K562 (cell line): ENCODE measurements around the gene LMLN. TPM values are rescaled to one million over a fixed set of nuclear protein-coding genes. Genes with fewer than 3 reads are reported as not detected.

Experiments
- CREM ChIP-seq: IDR thresholded peaks from 2 replicates; pipeline ENCODE4 v1.6.1; 2014; ENCODE audit warnings: antibody characterized with exemption, low read depth
- E2F3 ChIP-seq: fragments of 250-450 bp; sonication (Bioruptor Pico); IDR thresholded peaks from 2 replicates; pipeline ENCODE4 v1.4.0; 2020; ENCODE audit warnings: mild to moderate bottlenecking
- EP300 ChIP-seq: IDR thresholded peaks from 2 replicates; pipeline ENCODE4 v1.6.1; 2012; ENCODE audit warnings: low read length, improper control_type of control experiment
- EWSR1 ChIP-seq: fragments of 450-650 bp; IDR thresholded peaks from 2 replicates; pipeline ENCODE4 v1.6.1; 2018; ENCODE audit warnings: borderline replicate concordance, mild to moderate bottlenecking, low read depth, moderate library complexity; ENCODE audit not compliant: partially characterized antibody
- FOXK2 ChIP-seq, 2 experiments: fragments of 450-650 bp; IDR thresholded peaks in 1 of 2; conservative IDR thresholded peaks in 1 of 2; 2 replicates each; pipeline ENCODE4 v1.6.1; 2016; ENCODE audit warnings: low read depth in 2 of 2, mild to moderate bottlenecking in 1 of 2
- HDAC1 ChIP-seq, 2 experiments: fragments of 450-650 bp; IDR thresholded peaks; 2 replicates each; pipeline ENCODE4 v1.6.1; 2016 to 2017; ENCODE audit warnings: inconsistent platforms in 1 of 2, mild to moderate bottlenecking in 1 of 2, moderate library complexity in 1 of 2
- HNRNPL ChIP-seq: fragments of 200-400 bp; formaldehyde crosslinking; IDR thresholded peaks from 2 replicates; pipeline ENCODE4 v1.6.1; 2017; ENCODE audit warnings: low read depth, mild to moderate bottlenecking, low read length
- KHSRP ChIP-seq: fragments of 450-650 bp; IDR thresholded peaks from 2 replicates; pipeline ENCODE4 v1.6.1; 2017
- RBM14 ChIP-seq: fragments of 200-400 bp; formaldehyde crosslinking; IDR thresholded peaks from 2 replicates; pipeline ENCODE4 v1.6.1; 2018; ENCODE audit warnings: low read depth, mild to moderate bottlenecking, low read length, moderate library complexity, borderline replicate concordance; ENCODE audit not compliant: insufficient read depth
- SOX6 ChIP-seq: fragments of 450-650 bp; IDR thresholded peaks from 2 replicates; pipeline ENCODE4 v1.6.1; 2014; ENCODE audit warnings: mild to moderate bottlenecking
- ZBTB11 ChIP-seq, 3 experiments: fragments of 200-800 bp in 1 of 3; fragments of 250-450 bp in 1 of 3; fragments of 450-650 bp in 1 of 3; sonication (Bioruptor Pico) in 1 of 3; sonication (Bioruptor generic) in 1 of 3; formaldehyde crosslinking in 1 of 3; IDR thresholded peaks; 2 replicates each; pipeline versions ENCODE4 v1.6.1 to v1.8.0; 2016 to 2022; ENCODE audit warnings: mild to moderate bottlenecking in 2 of 3, missing genetic modification characterization in 2 of 3, missing compliant biosample characterization in 1 of 3, moderate library complexity in 1 of 3
- ZNF174 ChIP-seq: fragments of 250-450 bp; sonication (Bioruptor Pico); IDR thresholded peaks from 2 replicates; pipeline ENCODE4 v1.4.0; 2020; ENCODE audit warnings: mild to moderate bottlenecking
- ZNF197 ChIP-seq: fragments of 200-800 bp; sonication (Bioruptor generic); IDR thresholded peaks from 2 replicates; pipeline ENCODE4 v1.6.1; 2016; ENCODE audit warnings: low read depth, missing genetic modification characterization, missing compliant biosample characterization
- ZNF277 ChIP-seq: fragments of 250-450 bp; sonication (Bioruptor Pico); IDR thresholded peaks from 2 replicates; pipeline ENCODE4 v1.8.0; 2022; ENCODE audit warnings: inconsistent platforms, mild to moderate bottlenecking, moderate library complexity, borderline replicate concordance
- ZNF586 ChIP-seq: fragments of 450-650 bp; formaldehyde crosslinking; conservative IDR thresholded peaks from 2 replicates; pipeline ENCODE4 v1.4.0; 2020; ENCODE audit warnings: mild to moderate bottlenecking, moderate library complexity
- polyA plus RNA-seq, 8 experiments: library from polyadenylated mRNA; depleted of rRNA in 4 of 8; stranded (reverse) in 5 of 8; unstranded in 3 of 8; fragments of >200 nt; fragmentation: Nextera tagmentation in 2 of 8; fragmentation: Illumina TruSeq in 1 of 8; extraction: Ambion mirVana in 2 of 8; extraction: Trizol in 1 of 8; gene quantifications; 2 replicates each; pipeline versions ENCODE4 v1.2.1 to v1.2.3, GENCODE V29; 2011 to 2014; ENCODE audit warnings: inconsistent platforms in 1 of 8, missing spikeins in 1 of 8
- total RNA-seq, 7 experiments: library from RNA; depleted of rRNA in 6 of 7; stranded (reverse); fragments of >200 nt in 6 of 7; fragmentation: Illumina TruSeq in 2 of 7; extraction: Trizol in 2 of 7; gene quantifications; 2 replicates each; pipeline versions ENCODE4 v1.2.1 to v1.2.3, GENCODE V29; 2011 to 2021; ENCODE audit warnings: low replicate concordance in 1 of 7
- TF ChIP-seq, protein P1 (sequence below): IDR thresholded peaks from 2 replicates; pipeline ENCODE4 v1.6.1; 2011; ENCODE audit warnings: borderline replicate concordance, low read depth, mild to moderate bottlenecking, moderate library complexity, low read length; ENCODE audit not compliant: insufficient read depth, poor library complexity, severe bottlenecking
- TF ChIP-seq, protein P2 (sequence below): fragments of 250-450 bp; sonication (Bioruptor Pico); IDR thresholded peaks from 2 replicates; pipeline ENCODE4 v1.9.0; 2021; ENCODE audit warnings: mild to moderate bottlenecking, inconsistent platforms

Gene LMLN
- total and polyA plus RNA-seq, 9 of the 15 experiments (the other 6 are each of a cell fraction or from before 2014, with no cell fraction given), result 2.2 to 15.9 (median 6.9) TPM

DNA sequence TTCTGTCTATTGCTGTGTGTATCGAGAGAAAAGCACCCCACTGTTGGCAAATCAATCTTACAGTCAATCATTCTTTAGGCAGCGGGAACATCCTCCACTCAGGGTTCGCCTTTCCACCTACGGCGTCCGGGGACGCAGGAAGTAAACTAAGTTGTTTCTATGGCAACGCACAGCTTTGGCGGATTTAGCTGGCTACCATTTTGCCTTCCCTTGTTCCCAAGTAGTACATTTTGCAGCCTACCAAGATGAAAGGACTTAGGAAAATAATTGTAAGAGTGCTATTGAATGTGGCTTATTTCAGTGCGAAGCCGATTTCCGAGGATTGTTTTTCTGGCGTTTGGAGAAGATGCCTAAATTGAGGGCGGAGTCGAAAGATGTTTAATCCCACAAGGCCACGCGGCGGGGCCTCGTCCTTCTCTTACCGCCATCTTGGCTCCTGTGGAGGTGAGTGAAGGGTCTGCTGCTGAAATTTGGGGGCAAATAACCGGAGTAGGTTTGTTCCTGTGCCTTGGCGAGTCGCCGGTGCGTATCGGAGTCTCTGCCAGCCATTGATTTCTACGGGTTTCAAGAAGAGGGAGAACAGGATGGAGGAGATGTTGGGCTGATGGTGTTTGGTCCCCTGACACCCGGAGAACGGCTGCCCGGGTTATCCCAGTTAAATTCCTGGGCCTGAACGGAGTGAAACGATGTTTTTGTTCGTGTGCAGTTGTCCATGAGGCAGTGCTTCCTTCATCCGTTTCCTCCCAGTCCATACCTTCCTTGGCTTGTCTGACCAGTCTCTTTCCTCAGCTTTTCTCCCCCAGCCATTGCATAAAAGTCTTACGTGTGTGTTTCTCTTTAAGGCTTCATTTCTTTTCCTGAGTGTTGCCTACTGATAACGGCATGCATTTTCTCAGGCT lies 10.0 kb upstream of the LMLN start, which contains the start of gene RPL35A (continued):
- TF ChIP-seq, protein P1, sequence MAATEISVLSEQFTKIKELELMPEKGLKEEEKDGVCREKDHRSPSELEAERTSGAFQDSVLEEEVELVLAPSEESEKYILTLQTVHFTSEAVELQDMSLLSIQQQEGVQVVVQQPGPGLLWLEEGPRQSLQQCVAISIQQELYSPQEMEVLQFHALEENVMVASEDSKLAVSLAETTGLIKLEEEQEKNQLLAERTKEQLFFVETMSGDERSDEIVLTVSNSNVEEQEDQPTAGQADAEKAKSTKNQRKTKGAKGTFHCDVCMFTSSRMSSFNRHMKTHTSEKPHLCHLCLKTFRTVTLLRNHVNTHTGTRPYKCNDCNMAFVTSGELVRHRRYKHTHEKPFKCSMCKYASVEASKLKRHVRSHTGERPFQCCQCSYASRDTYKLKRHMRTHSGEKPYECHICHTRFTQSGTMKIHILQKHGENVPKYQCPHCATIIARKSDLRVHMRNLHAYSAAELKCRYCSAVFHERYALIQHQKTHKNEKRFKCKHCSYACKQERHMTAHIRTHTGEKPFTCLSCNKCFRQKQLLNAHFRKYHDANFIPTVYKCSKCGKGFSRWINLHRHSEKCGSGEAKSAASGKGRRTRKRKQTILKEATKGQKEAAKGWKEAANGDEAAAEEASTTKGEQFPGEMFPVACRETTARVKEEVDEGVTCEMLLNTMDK, result no peak
- TF ChIP-seq CREM (peak; percentile 55), EWSR1 (no peak), ZNF174 (CRISPR knock-in tag) (no peak), ZBTB11 (CRISPR knock-in tag; IDR thresholded peaks at IDR 0.05) (peak in 1 of 3 experiments; percentile 97; a peak in 2 of 6 replicates), HDAC1 (IDR thresholded peaks at IDR 0.05) (peak; percentile 28 to 90; a peak in 2 of 4 replicates), KHSRP (no peak), EP300 (peak; percentile 66), ZNF197 (0 out of 2 replicates have a peak, but pooled peaks have one; percentile 71), ZNF586 (no peak), RBM14 (no peak), SOX6 (peak; percentile 31), FOXK2 (conservative IDR thresholded peaks at IDR 0.05 in 1 of 2, IDR thresholded peaks at IDR 0.05 in 1 of 2; ENCODE audit: low read depth in 2 of 2) (peak in 1 of 2 experiments; percentile 35; a peak in 1 of 4 replicates), E2F3 (no peak), HNRNPL (no peak), ZNF277 (CRISPR knock-in tag) (no peak)
- TF ChIP-seq, protein P2, sequence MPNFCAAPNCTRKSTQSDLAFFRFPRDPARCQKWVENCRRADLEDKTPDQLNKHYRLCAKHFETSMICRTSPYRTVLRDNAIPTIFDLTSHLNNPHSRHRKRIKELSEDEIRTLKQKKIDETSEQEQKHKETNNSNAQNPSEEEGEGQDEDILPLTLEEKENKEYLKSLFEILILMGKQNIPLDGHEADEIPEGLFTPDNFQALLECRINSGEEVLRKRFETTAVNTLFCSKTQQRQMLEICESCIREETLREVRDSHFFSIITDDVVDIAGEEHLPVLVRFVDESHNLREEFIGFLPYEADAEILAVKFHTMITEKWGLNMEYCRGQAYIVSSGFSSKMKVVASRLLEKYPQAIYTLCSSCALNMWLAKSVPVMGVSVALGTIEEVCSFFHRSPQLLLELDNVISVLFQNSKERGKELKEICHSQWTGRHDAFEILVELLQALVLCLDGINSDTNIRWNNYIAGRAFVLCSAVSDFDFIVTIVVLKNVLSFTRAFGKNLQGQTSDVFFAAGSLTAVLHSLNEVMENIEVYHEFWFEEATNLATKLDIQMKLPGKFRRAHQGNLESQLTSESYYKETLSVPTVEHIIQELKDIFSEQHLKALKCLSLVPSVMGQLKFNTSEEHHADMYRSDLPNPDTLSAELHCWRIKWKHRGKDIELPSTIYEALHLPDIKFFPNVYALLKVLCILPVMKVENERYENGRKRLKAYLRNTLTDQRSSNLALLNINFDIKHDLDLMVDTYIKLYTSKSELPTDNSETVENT (CRISPR knock-in tag), result peak; percentile 74; the same call in 1 of the 2 replicates
